Measurements from ENCODE around the gene TACC2. TPM values are rescaled to one million over a fixed set of nuclear protein-coding genes. Genes with fewer than 3 reads are reported as not detected.
A peak's percentile ranks its signal among the peaks of the same experiment; 100 is the strongest.

Gene TACC2
- 76.4 TPM for total RNA-seq

GRCh38 chr10:121988361-121989324, at the start of gene TACC2:
Gene TACC2 (plus strand): TSS chr10:121989163. CDS start chr10:122021982, 32,819 bp downstream.
- peak within 1 kb of the TSS; percentile 37 for H3K27ac ChIP-seq
- no peak for DNase-seq (ENCODE audit: extremely low spot score in 2 of 2)
- no peaks in the 10 kb centered on the region for H3K27me3 ChIP-seq
- H3K4me3 ChIP-seq = no peak within 1 kb of the TSS
- no peaks in the 10 kb centered on the region for H3K4me1 ChIP-seq
- TF ChIP-seq POLR2A (IDR thresholded peaks at IDR 0.05) (no peak), POLR2AphosphoS5 (IDR thresholded peaks at IDR 0.05; ENCODE audit: insufficient read depth in 1 of 2, low read depth in 1 of 2) (no peak), CTCF (IDR thresholded peaks at IDR 0.05) (no peak)
- intact Hi-C loops (cut with DNase I) = no loop called here
- H3K36me3 ChIP-seq = no peaks in the 10 kb centered on the region
- H3K9me3 ChIP-seq = peaks cover 6% of the 10 kb centered on the region

GRCh38 chr10:121941532-121941931, 47.4 kb upstream of the TACC2 start:
- intact Hi-C loops (cut with DNase I) = no loop called here
- H3K9me3 ChIP-seq = no peaks in the 10 kb centered on the region
- TF ChIP-seq CTCF (IDR thresholded peaks at IDR 0.05) = no peak
- TF ChIP-seq POLR2A (IDR thresholded peaks at IDR 0.05) = no peak
- TF ChIP-seq POLR2AphosphoS5 (IDR thresholded peaks at IDR 0.05; ENCODE audit: insufficient read depth in 1 of 2, low read depth in 1 of 2) = no peak

GRCh38 chr10:121942749-121943416, 46.1 kb upstream of the TACC2 start:
- H3K36me3 ChIP-seq = no peaks in the 10 kb centered on the region
- H3K4me1 ChIP-seq = no peaks in the 10 kb centered on the region
- H3K27ac ChIP-seq = no peak overlapping the region
- intact Hi-C loops (cut with DNase I) = no loop called here
- no peak for TF ChIP-seq CTCF (IDR thresholded peaks at IDR 0.05)
- no peak for TF ChIP-seq POLR2A (IDR thresholded peaks at IDR 0.05)
- no peak for TF ChIP-seq POLR2AphosphoS5 (IDR thresholded peaks at IDR 0.05; ENCODE audit: insufficient read depth in 1 of 2, low read depth in 1 of 2)
- DNase-seq (ENCODE audit: extremely low spot score in 2 of 2) = no peak
- no peak overlapping the region for H3K4me3 ChIP-seq
- H3K9me3 ChIP-seq = no peaks in the 10 kb centered on the region
- no peaks in the 10 kb centered on the region for H3K27me3 ChIP-seq

More at GRCh38 chr10:121941532-121941931, 47.4 kb upstream of the TACC2 start:
- Histone ChIP-seq H3K36me3 (no peaks in the 10 kb centered on the region), H3K4me3 (no peak overlapping the region), H3K27ac (no peak overlapping the region), H3K4me1 (no peaks in the 10 kb centered on the region), H3K27me3 (no peaks in the 10 kb centered on the region)
- no peak for DNase-seq (ENCODE audit: extremely low spot score in 2 of 2)

GRCh38 chr10:121947343-121948330, 41.3 kb upstream of the TACC2 start:
- DNase-seq (ENCODE audit: extremely low spot score in 2 of 2) = no peak
- Histone ChIP-seq H3K36me3 (no peaks in the 10 kb centered on the region), H3K27me3 (no peaks in the 10 kb centered on the region), H3K4me3 (no peak overlapping the region), H3K4me1 (no peaks in the 10 kb centered on the region), H3K9me3 (no peaks in the 10 kb centered on the region), H3K27ac (no peak overlapping the region)
- intact Hi-C loops (cut with DNase I) = no loop called here
- TF ChIP-seq POLR2A (IDR thresholded peaks at IDR 0.05) = no peak
- TF ChIP-seq POLR2AphosphoS5 (IDR thresholded peaks at IDR 0.05; ENCODE audit: insufficient read depth in 1 of 2, low read depth in 1 of 2) = no peak
- TF ChIP-seq CTCF (IDR thresholded peaks at IDR 0.05) = no peak

Measured in vagina (tissue), 2 donors.